BE2C (cell line): ENCODE data around the gene DYNC1H1.

Source experiments
- DNase-seq: peaks from one replicate; pipeline ENCODE4 v3.0.0-alpha.2; 2020
- H3K27me3 ChIP-seq: fragments of 250-450 bp; sonication (Bioruptor Pico); 2 replicates; pipeline ENCODE4 v1.5.1; 2020; ENCODE audit warnings: mild to moderate bottlenecking
- H3K36me3 ChIP-seq: fragments of 250-450 bp; sonication (Bioruptor Pico); 2 replicates; pipeline ENCODE4 v1.5.1; 2020; ENCODE audit warnings: mild to moderate bottlenecking
- H3K4me1 ChIP-seq: fragments of 250-450 bp; sonication (Bioruptor Pico); 2 replicates; pipeline ENCODE4 v1.5.1; 2020
- H3K4me3 ChIP-seq: 2 replicates; pipeline ENCODE4 v1.5.1; 2011; ENCODE audit warnings: low read depth, low read length
- H3K9me3 ChIP-seq: fragments of 250-450 bp; sonication (Bioruptor Pico); 2 replicates; pipeline ENCODE4 v1.5.1; 2020
- CTCF ChIP-seq: IDR thresholded peaks from 2 replicates; pipeline ENCODE4 v1.5.1; 2012; ENCODE audit warnings: mild to moderate bottlenecking, low read depth, low read length

The DYNC1H1 gene

GRCh38 chr14:102027951-102028350 is 63.6 kb downstream of the DYNC1H1 start:
- Histone ChIP-seq H3K4me1 (no peaks in the 10 kb centered on the region), H3K36me3 (peaks cover 98% of the 10 kb centered on the region), H3K9me3 (no peaks in the 10 kb centered on the region), H3K4me3 (no peak overlapping the region), H3K27me3 (no peaks in the 10 kb centered on the region)
- no peak for TF ChIP-seq CTCF
- no peak for DNase-seq

- no peak for TF ChIP-seq CTCF
- Histone ChIP-seq H3K27me3 (no peaks in the 10 kb centered on the region), H3K36me3 (peaks cover 98% of the 10 kb centered on the region), H3K4me3 (no peak overlapping the region), H3K4me1 (no peaks in the 10 kb centered on the region), H3K9me3 (no peaks in the 10 kb centered on the region)
- DNase-seq = no peak
Measured at GRCh38 chr14:102028733-102029132, 64.4 kb downstream of the DYNC1H1 start.

- TF ChIP-seq CTCF = no peak
- DNase-seq = no peak
- Histone ChIP-seq H3K4me1 (no peaks in the 10 kb centered on the region), H3K27me3 (no peaks in the 10 kb centered on the region), H3K9me3 (no peaks in the 10 kb centered on the region), H3K36me3 (peaks cover 96% of the 10 kb centered on the region), H3K4me3 (no peak overlapping the region)
Measured at GRCh38 chr14:102029956-102030355, 65.6 kb downstream of the DYNC1H1 start.

- TF ChIP-seq CTCF = no peak
- Histone ChIP-seq H3K4me3 (no peak overlapping the region), H3K4me1 (no peaks in the 10 kb centered on the region), H3K36me3 (peaks cover 95% of the 10 kb centered on the region), H3K27me3 (no peaks in the 10 kb centered on the region), H3K9me3 (no peaks in the 10 kb centered on the region)
- no peak for DNase-seq
Measured at GRCh38 chr14:102033241-102033640, 68.9 kb downstream of the DYNC1H1 start.

- Histone ChIP-seq H3K4me1 (no peaks in the 10 kb centered on the region), H3K4me3 (no peak overlapping the region), H3K9me3 (no peaks in the 10 kb centered on the region), H3K27me3 (no peaks in the 10 kb centered on the region), H3K36me3 (peaks cover 95% of the 10 kb centered on the region)
- no peak for TF ChIP-seq CTCF
- no peak for DNase-seq
Measured at GRCh38 chr14:102034301-102034700, 69.9 kb downstream of the DYNC1H1 start.

- Histone ChIP-seq H3K9me3 (no peaks in the 10 kb centered on the region), H3K4me3 (no peak overlapping the region), H3K36me3 (peaks cover 95% of the 10 kb centered on the region), H3K27me3 (no peaks in the 10 kb centered on the region), H3K4me1 (no peaks in the 10 kb centered on the region)
- DNase-seq = no peak
- no peak for TF ChIP-seq CTCF
Measured at GRCh38 chr14:102035914-102036313, 71.5 kb downstream of the DYNC1H1 start.
